GM12878 (cell line): ENCODE data around the gene GSTA1.
"Not testable (repeated sequence)": the region's sequence is repeated elsewhere in the genome, so short reads cannot be mapped to it uniquely, and the experiment has no call there.

Source experiments
- RB1 ChIP-seq: fragments of 450-650 bp; formaldehyde crosslinking; IDR thresholded peaks from 2 replicates; pipeline ENCODE4 v1.6.1; 2017; ENCODE audit warnings: mild to moderate bottlenecking, borderline replicate concordance
- SRF ChIP-seq, 2 experiments: IDR thresholded peaks; 2 replicates each; pipeline ENCODE4 v1.6.1; 2011; ENCODE audit warnings: low read depth in 2 of 2, low read length in 2 of 2, mild to moderate bottlenecking in 1 of 2, moderate library complexity in 1 of 2

GRCh38 chr6:52769399-52769798 is 34.2 kb downstream of the GSTA1 start:
- not testable (repeated sequence) for TF ChIP-seq RB1; SRF (IDR thresholded peaks at IDR 0.05; ENCODE audit: low read depth in 2 of 2, low read length in 2 of 2)
